Endothelial cell of umbilical vein (primary cell): ENCODE results near the gene BRCA1. TPM values are rescaled to one million over a fixed set of nuclear protein-coding genes. Genes with fewer than 3 reads are reported as not detected.

Experiments used
- BruUV-seq: library from RNA; stranded (reverse); fragments of 400-500 nt; replicated peaks from 2 replicates; lab custom pipeline; 2021; lab: Mats Ljungman, UMichigan
- CTCF ChIA-PET: fragments of 300-600, 350-600 bp; sonication (Branson Sonifier 250); formaldehyde crosslinking; loops from one replicate; lab custom pipeline; 2021; ENCODE audit warnings: antibody characterized with exemption, inconsistent platforms; lab: Charles Lee
- POLR2A ChIA-PET: fragments of 300-600, 350-600 bp; sonication (Branson Sonifier 250); formaldehyde crosslinking; loops from one replicate; lab custom pipeline; 2021; ENCODE audit warnings: antibody characterized with exemption, inconsistent platforms; lab: Charles Lee
- DNase-seq: peaks from one replicate; pipeline ENCODE4 v3.0.0-alpha.2; 2011; ENCODE audit warnings: low read depth, low spot score
- FAIRE-seq: peaks from 2 replicates; lab custom pipeline; 2011; peaks lifted over from hg19 to GRCh38; lab: Jason Lieb, UNC
- H2AFZ ChIP-seq: 2 replicates; pipeline ENCODE4 v1.6.0; 2012; ENCODE audit warnings: low read depth, low read length, control low read depth, inconsistent platforms
- H3K27ac ChIP-seq: 2 replicates; pipeline ENCODE4 v1.5.1; 2011; ENCODE audit warnings: low read depth, mild to moderate bottlenecking, control low read depth, low read length, moderate library complexity; ENCODE audit not compliant: insufficient read depth
- H3K27me3 ChIP-seq, 2 experiments: 2 replicates each; pipeline versions ENCODE4 v1.6.0 to v1.6.1; 2011; ENCODE audit warnings: low read length in 2 of 2, mixed read lengths in 1 of 2; ENCODE audit not compliant: control insufficient read depth in 2 of 2, insufficient read depth in 2 of 2
- H3K36me3 ChIP-seq, 2 experiments: 2 replicates in 1 of 2; 3 replicates in 1 of 2; pipeline ENCODE4 v1.5.1; 2011; ENCODE audit warnings: low read length in 2 of 2, mild to moderate bottlenecking in 1 of 2, moderate library complexity in 1 of 2; ENCODE audit not compliant: control insufficient read depth in 2 of 2, insufficient read depth in 2 of 2; ENCODE audit errors: extremely low read depth in 1 of 2
- H3K4me1 ChIP-seq: 3 replicates; pipeline ENCODE4 v1.5.1; 2011; ENCODE audit warnings: mild to moderate bottlenecking, low read length; ENCODE audit not compliant: control insufficient read depth, insufficient read depth; ENCODE audit errors: extremely low read depth
- H3K4me2 ChIP-seq: 2 replicates; pipeline ENCODE4 v1.6.1; 2011; ENCODE audit warnings: low read length, control low read depth, mixed read lengths; ENCODE audit not compliant: insufficient read depth
- H3K4me3 ChIP-seq, 3 experiments: fragments of 200-600 bp in 1 of 3; sonication (generic), shearing (Covaris generic) in 1 of 3; replicated peaks in 1 of 3; 2 replicates each; pipeline ENCODE4 v1.5.1; 2011 to 2016; ENCODE audit warnings: control low read depth in 3 of 3, low read length in 3 of 3, mild to moderate bottlenecking in 2 of 3, inconsistent platforms in 1 of 3, low read depth in 1 of 3, moderate library complexity in 1 of 3; ENCODE audit not compliant: insufficient read depth in 1 of 3
- H3K79me2 ChIP-seq: 2 replicates; pipeline ENCODE4 v1.6.0; 2012; ENCODE audit warnings: low read length, inconsistent platforms; ENCODE audit not compliant: control insufficient read depth, insufficient read depth
- H3K9ac ChIP-seq: replicated peaks from 2 replicates; pipeline ENCODE3; 2011; ENCODE audit warnings: low read length, control low read depth; ENCODE audit not compliant: insufficient read depth; ENCODE audit errors: extremely low read depth
- H3K9me1 ChIP-seq: replicated peaks from 3 replicates; pipeline ENCODE4 v1.6.0; 2011; ENCODE audit warnings: mild to moderate bottlenecking, low read length; ENCODE audit not compliant: control insufficient read depth, insufficient read depth; ENCODE audit errors: extremely low read depth
- H3K9me3 ChIP-seq: replicated peaks from 2 replicates; pipeline ENCODE4 v1.5.1; 2012; ENCODE audit warnings: low read length, inconsistent platforms; ENCODE audit not compliant: control insufficient read depth, insufficient read depth
- H4K20me1 ChIP-seq: replicated peaks from 2 replicates; pipeline ENCODE3; 2011; ENCODE audit warnings: mild to moderate bottlenecking, low read length; ENCODE audit not compliant: control insufficient read depth, insufficient read depth; ENCODE audit errors: extremely low read depth
- CTCF ChIP-seq, 2 donors: IDR thresholded peaks; 1 replicate in 1 of 2; 2 replicates in 1 of 2; pipeline ENCODE4 v1.5.1; 2011; ENCODE audit warnings: low read length in 2 of 2, mild to moderate bottlenecking in 2 of 2, moderate library complexity in 2 of 2, control low read depth in 1 of 2, inconsistent platforms in 1 of 2, low read depth in 1 of 2; ENCODE audit not compliant: insufficient read depth in 1 of 2; ENCODE audit errors: extremely low read depth in 1 of 2
- EZH2 ChIP-seq: IDR thresholded peaks from 2 replicates; pipeline ENCODE4 v1.6.1; 2012; ENCODE audit warnings: borderline replicate concordance, low read depth, mild to moderate bottlenecking, moderate library complexity, low read length, inconsistent platforms; ENCODE audit not compliant: severe bottlenecking
- FOS ChIP-seq: IDR thresholded peaks from 2 replicates; pipeline ENCODE4 v1.6.1; 2011; ENCODE audit warnings: mild to moderate bottlenecking, low read length, moderate library complexity, borderline replicate concordance; ENCODE audit not compliant: insufficient read depth
- GATA2 ChIP-seq: IDR thresholded peaks from 2 replicates; pipeline ENCODE4 v1.7.0; 2011; ENCODE audit warnings: low read depth, mild to moderate bottlenecking, moderate library complexity, mixed read lengths, low read length; ENCODE audit not compliant: insufficient read length, insufficient read depth
- JUN ChIP-seq: IDR thresholded peaks from 2 replicates; pipeline ENCODE4 v1.6.1; 2011; ENCODE audit warnings: borderline replicate concordance, low read depth; ENCODE audit not compliant: insufficient read length, insufficient read depth
- MAX ChIP-seq: IDR thresholded peaks from 2 replicates; pipeline ENCODE4 v1.6.1; 2011; ENCODE audit not compliant: insufficient read depth, insufficient read length
- MYC ChIP-seq: IDR thresholded peaks from one replicate; pipeline ENCODE4 v1.6.1; 2011; ENCODE audit warnings: mild to moderate bottlenecking, low read depth, low read length
- POLR2A ChIP-seq: IDR thresholded peaks from 2 replicates; pipeline ENCODE4 v1.6.1; 2012; ENCODE audit warnings: low read depth, mild to moderate bottlenecking, control low read depth, low read length
- POLR2AphosphoS5 ChIP-seq: IDR thresholded peaks from 2 replicates; pipeline ENCODE4 v1.6.1; 2012; ENCODE audit warnings: low read depth, mild to moderate bottlenecking, control low read depth, low read length, moderate library complexity; ENCODE audit not compliant: insufficient read depth
- dilution Hi-C: fragments of 300-500 bp; cut with MboI; formaldehyde crosslinking; loops from one replicate; pipeline ENCODE4 v1.15.0; 2019; ENCODE audit warnings: low sequenced_read_pairs; ENCODE audit not compliant: extremely low pct_ligation_motif_present
- intact Hi-C: fragments of 100-400 bp; cut with micrococcal nuclease; formaldehyde crosslinking; loops from one replicate; pipeline ENCODE4 v1.10.0; 2022
- polyA plus RNA-seq, 4 experiments: library from polyadenylated mRNA; depleted of rRNA in 3 of 4; stranded (reverse) in 3 of 4; unstranded in 1 of 4; fragments of >200 nt; gene quantifications; 2 replicates each; pipeline versions ENCODE4 v1.2.1 to v1.2.3, GENCODE V29; 2011 to 2012; ENCODE audit warnings: missing spikeins in 1 of 4
- total RNA-seq: library from RNA; stranded (reverse); gene quantifications from 2 replicates; pipeline ENCODE4 v1.2.3, GENCODE V29; 2021

Gene BRCA1
- total and polyA plus RNA-seq, 2 donors (not counting 3 experiments of a cell fraction or from before 2014, with no cell fraction given), result 14.3 to 29.0 TPM

- H3K9ac ChIP-seq, result no peak overlapping the region
- POLR2A ChIA-PET, result no interaction called here
- BruUV-seq, result no TSS peak
- DNase-seq, result no peak
- no peaks in the 10 kb centered on the region for H3K4me1 ChIP-seq
- CTCF ChIA-PET, result interaction anchor here (0.9 kb wide), 1 partner anchor 14 kb away, joined by 3 read pairs; no protein-coding TSS in a partner anchor
- no peaks in the 10 kb centered on the region for H3K9me3 ChIP-seq
- dilution Hi-C loops (no loop called here), intact Hi-C loops (no loop called here)
- H3K27ac ChIP-seq, result no peak overlapping the region
- no peak overlapping the region for H3K4me3 ChIP-seq
- H3K27me3 ChIP-seq, result no peaks in the 10 kb centered on the region
- H3K4me2 ChIP-seq, result no peak overlapping the region
- H2AFZ ChIP-seq, result no peak overlapping the region
- no peaks in the 10 kb centered on the region for H3K36me3 ChIP-seq
- H3K79me2 ChIP-seq, result no peaks in the 10 kb centered on the region
- FAIRE-seq, result no peak
- no peaks in the 10 kb centered on the region for H3K9me1 ChIP-seq
- H4K20me1 ChIP-seq, result no peaks in the 10 kb centered on the region
- no peak for TF ChIP-seq GATA2
- no peak for TF ChIP-seq FOS
- no peak for TF ChIP-seq JUN
- no peak for TF ChIP-seq POLR2A
- TF ChIP-seq MAX, result no peak
- no peak for TF ChIP-seq POLR2AphosphoS5
- TF ChIP-seq EZH2, result no peak
- TF ChIP-seq MYC, result no peak
- no peak for TF ChIP-seq CTCF (IDR thresholded peaks at IDR 0.05; ENCODE audit: extremely low read depth in 1 of 2, insufficient read depth in 1 of 2, low read depth in 1 of 2, low read length in 2 of 2)
These were observed 83.0 kb downstream of the BRCA1 start for GRCh38 chr17:43042025-43042628.
